ENCODE results near the gene TTPAL.

The TTPAL gene

DNA sequence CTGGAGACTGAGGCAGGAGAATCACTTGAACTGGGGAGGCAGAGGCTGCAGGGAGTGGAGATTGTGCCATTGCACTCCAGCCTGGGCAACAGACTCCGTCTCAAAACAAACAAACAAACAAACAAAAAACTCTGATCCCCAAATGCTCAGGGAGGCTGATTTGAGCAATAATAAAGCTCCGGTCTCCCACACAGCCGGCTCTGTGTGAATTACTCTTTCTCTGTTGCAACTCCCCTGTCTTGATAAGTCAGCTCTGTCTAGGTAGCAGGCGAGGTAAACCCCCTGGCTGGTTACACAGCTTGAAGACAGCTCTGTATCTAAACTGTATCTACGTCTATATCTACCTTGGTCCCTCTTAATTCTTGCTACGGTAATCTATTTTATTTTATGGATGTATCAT lies 52.6 kb downstream of the TTPAL start:
- H4K20me1 ChIP-seq (ENCODE audit: control insufficient read depth, insufficient read depth, low read depth, low read length) = no peaks in the 10 kb centered on the region
- no peaks in the 10 kb centered on the region for H3K27me3 ChIP-seq (ENCODE audit: control insufficient read depth, low read length)
- H3K79me2 ChIP-seq (ENCODE audit: control insufficient read depth, low read length) = peaks cover 6% of the 10 kb centered on the region
- H3K4me2 ChIP-seq (ENCODE audit: low read length) = no peak overlapping the region
- H3K36me3 ChIP-seq (ENCODE audit: control insufficient read depth, low read length) = no peaks in the 10 kb centered on the region
- H3F3A ChIP-seq (ENCODE audit: control insufficient read depth, insufficient read depth) = 0 out of 2 replicates have a peak, but pooled peaks cover 2% of the 10 kb centered on the region
- no peak overlapping the region for H3K4me3 ChIP-seq (ENCODE audit: low read length)
- H3K27ac ChIP-seq (ENCODE audit: low read depth, low read length) = no peak overlapping the region
- H3K4me1 ChIP-seq (ENCODE audit: control insufficient read depth, low read length) = peaks cover 21% of the 10 kb centered on the region
- H3K9me2 ChIP-seq (replicated peaks; ENCODE audit: control insufficient read depth, low read length) = no peaks in the 10 kb centered on the region
- no peak for TF ChIP-seq EZH2phosphoT487 (IDR thresholded peaks at IDR 0.05; ENCODE audit: borderline replicate concordance, low read length)
- TF ChIP-seq, protein P1, sequence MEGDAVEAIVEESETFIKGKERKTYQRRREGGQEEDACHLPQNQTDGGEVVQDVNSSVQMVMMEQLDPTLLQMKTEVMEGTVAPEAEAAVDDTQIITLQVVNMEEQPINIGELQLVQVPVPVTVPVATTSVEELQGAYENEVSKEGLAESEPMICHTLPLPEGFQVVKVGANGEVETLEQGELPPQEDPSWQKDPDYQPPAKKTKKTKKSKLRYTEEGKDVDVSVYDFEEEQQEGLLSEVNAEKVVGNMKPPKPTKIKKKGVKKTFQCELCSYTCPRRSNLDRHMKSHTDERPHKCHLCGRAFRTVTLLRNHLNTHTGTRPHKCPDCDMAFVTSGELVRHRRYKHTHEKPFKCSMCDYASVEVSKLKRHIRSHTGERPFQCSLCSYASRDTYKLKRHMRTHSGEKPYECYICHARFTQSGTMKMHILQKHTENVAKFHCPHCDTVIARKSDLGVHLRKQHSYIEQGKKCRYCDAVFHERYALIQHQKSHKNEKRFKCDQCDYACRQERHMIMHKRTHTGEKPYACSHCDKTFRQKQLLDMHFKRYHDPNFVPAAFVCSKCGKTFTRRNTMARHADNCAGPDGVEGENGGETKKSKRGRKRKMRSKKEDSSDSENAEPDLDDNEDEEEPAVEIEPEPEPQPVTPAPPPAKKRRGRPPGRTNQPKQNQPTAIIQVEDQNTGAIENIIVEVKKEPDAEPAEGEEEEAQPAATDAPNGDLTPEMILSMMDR (IDR thresholded peaks at IDR 0.05; ENCODE audit: low read depth, low read length, poor library complexity, severe bottlenecking) = no peak
- no peaks in the 10 kb centered on the region for H3K9me3 ChIP-seq (ENCODE audit: control insufficient read depth, insufficient read depth, low read length)

DNA sequence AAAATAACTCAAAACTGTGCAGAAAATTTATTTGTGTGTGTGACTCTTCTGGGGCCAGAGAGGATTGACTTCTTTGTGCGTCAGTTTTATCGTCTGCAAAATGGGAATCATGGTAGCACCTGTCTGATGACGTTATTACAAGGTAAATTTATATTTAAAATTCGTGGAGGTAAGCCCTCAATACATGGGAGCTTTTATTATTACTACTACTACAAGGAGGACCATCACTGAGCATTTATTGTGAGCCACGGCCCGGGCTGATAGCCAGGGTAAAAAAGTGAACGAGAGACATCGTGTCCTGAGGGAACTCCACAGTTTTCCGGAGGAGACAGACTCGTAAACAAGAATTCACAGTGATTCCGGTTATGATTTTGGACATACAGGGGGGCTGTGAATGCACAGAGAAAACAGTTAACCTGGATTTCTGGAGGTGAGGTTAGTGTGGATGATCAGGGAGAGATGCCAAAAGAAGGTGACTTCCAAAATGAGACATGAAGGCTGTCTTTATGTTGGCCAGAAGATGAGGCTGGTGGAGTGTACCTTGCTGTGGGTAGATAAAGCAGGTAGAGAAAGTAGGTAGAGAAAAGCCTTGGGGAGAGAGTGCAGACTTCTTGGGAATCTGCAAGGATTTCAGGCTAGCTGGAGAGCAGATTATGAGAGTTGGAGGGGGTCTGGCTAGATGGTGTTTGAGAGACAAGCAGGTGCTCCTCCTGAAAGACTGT lies 56.7 kb downstream of the TTPAL start:
- H3K9me2 ChIP-seq (replicated peaks; ENCODE audit: control insufficient read depth, low read length) = no peaks in the 10 kb centered on the region
- no peak for TF ChIP-seq EZH2phosphoT487 (IDR thresholded peaks at IDR 0.05; ENCODE audit: borderline replicate concordance, low read length)
- TF ChIP-seq, protein P1 (IDR thresholded peaks at IDR 0.05; ENCODE audit: low read depth, low read length, poor library complexity, severe bottlenecking) = no peak
- H3K9me3 ChIP-seq (ENCODE audit: control insufficient read depth, insufficient read depth, low read length) = no peaks in the 10 kb centered on the region
- peaks cover 6% of the 10 kb centered on the region for H3K79me2 ChIP-seq (ENCODE audit: control insufficient read depth, low read length)
- H3K27ac ChIP-seq (ENCODE audit: low read depth, low read length) = no peak overlapping the region
- no peaks in the 10 kb centered on the region for H4K20me1 ChIP-seq (ENCODE audit: control insufficient read depth, insufficient read depth, low read depth, low read length)
- peak overlapping the region; percentile 71 for H3K4me2 ChIP-seq (ENCODE audit: low read length)
- no peaks in the 10 kb centered on the region for H3K36me3 ChIP-seq (ENCODE audit: control insufficient read depth, low read length)
- peaks cover 37% of the 10 kb centered on the region for H3K4me1 ChIP-seq (ENCODE audit: control insufficient read depth, low read length)
- H3K4me3 ChIP-seq (ENCODE audit: low read length) = peak overlapping the region; percentile 77
- H3F3A ChIP-seq (ENCODE audit: control insufficient read depth, insufficient read depth) = peaks cover 6% of the 10 kb centered on the region; the same call in 1 of the 2 replicates
- H3K27me3 ChIP-seq (ENCODE audit: control insufficient read depth, low read length) = no peaks in the 10 kb centered on the region

DNA sequence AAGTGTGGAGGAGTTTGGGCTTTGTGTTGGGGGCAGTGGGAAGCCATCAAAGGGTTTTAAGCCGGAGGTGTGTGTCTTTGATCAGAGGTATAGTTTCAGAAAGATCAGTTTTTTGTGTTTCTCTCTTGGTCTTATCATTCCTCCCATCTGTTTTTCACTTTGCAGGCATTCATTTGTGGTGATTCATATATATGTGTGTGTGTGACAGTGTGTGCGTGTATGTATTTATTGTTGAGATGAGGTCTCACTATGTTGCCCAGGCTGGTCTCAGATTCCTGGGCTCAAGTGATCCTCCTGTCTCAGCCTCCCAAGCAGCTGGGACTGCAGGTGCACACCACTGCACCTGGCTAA lies 57.3 kb downstream of the TTPAL start:
- H3K9me2 ChIP-seq (replicated peaks; ENCODE audit: control insufficient read depth, low read length) = no peaks in the 10 kb centered on the region
- H4K20me1 ChIP-seq (ENCODE audit: control insufficient read depth, insufficient read depth, low read depth, low read length) = no peaks in the 10 kb centered on the region
- H3F3A ChIP-seq (ENCODE audit: control insufficient read depth, insufficient read depth) = peaks cover 6% of the 10 kb centered on the region; the same call in 1 of the 2 replicates
- peaks cover 6% of the 10 kb centered on the region for H3K79me2 ChIP-seq (ENCODE audit: control insufficient read depth, low read length)
- H3K36me3 ChIP-seq (ENCODE audit: control insufficient read depth, low read length) = no peaks in the 10 kb centered on the region
- no peaks in the 10 kb centered on the region for H3K9me3 ChIP-seq (ENCODE audit: control insufficient read depth, insufficient read depth, low read length)
- no peaks in the 10 kb centered on the region for H3K27me3 ChIP-seq (ENCODE audit: control insufficient read depth, low read length)
- TF ChIP-seq EZH2phosphoT487 (IDR thresholded peaks at IDR 0.05; ENCODE audit: borderline replicate concordance, low read length) = no peak
- TF ChIP-seq, protein P1 (IDR thresholded peaks at IDR 0.05; ENCODE audit: low read depth, low read length, poor library complexity, severe bottlenecking) = no peak
- H3K4me2 ChIP-seq (ENCODE audit: low read length) = peak overlapping the region; percentile 71
- no peak overlapping the region for H3K27ac ChIP-seq (ENCODE audit: low read depth, low read length)
- peaks cover 37% of the 10 kb centered on the region for H3K4me1 ChIP-seq (ENCODE audit: control insufficient read depth, low read length)
- H3K4me3 ChIP-seq (ENCODE audit: low read length) = peak overlapping the region; percentile 77; the same call in 1 of the 2 replicates

All from DOHH2 (cell line).